Measurements from ENCODE around the gene PZP.

PZP gene

DNA sequence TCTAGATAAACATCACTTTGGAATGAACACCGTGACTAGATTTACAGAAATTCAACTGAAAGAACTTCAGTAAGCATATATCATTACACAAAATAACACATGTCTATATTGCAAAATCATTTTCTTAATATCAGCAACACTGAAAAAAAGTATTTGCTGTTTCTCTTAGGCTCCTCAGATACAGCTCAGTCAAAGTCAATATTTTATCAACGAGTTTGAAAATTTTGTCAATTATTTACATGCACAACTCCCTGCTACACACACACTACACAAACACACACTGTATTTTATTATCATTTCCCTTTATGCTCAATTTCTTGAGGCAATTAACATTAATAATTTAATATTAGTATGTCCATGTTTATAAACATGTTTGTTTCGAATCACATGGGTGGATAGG is 3.8 kb downstream of the PZP start:
- Histone ChIP-seq H3K4me3 (replicated peaks; ENCODE audit: insufficient read depth, low read length) (no peak overlapping the region), H3K27ac (replicated peaks) (no peak overlapping the region), H3K27me3 (ENCODE audit: insufficient read depth, poor library complexity, severe bottlenecking) (peaks cover 5% of the 10 kb centered on the region)
- DNase-seq (ENCODE audit: low read depth in 1 of 2, low spot score in 1 of 2): no peak
- TF ChIP-seq GABPA (IDR thresholded peaks at IDR 0.05; ENCODE audit: low read depth): no peak
- no peak for TF ChIP-seq SPI1 (IDR thresholded peaks at IDR 0.05; ENCODE audit: borderline replicate concordance, low read depth)
- TF ChIP-seq POLR2AphosphoS5 (IDR thresholded peaks at IDR 0.05; ENCODE audit: low read depth): no peak
- TF ChIP-seq, protein P1, sequence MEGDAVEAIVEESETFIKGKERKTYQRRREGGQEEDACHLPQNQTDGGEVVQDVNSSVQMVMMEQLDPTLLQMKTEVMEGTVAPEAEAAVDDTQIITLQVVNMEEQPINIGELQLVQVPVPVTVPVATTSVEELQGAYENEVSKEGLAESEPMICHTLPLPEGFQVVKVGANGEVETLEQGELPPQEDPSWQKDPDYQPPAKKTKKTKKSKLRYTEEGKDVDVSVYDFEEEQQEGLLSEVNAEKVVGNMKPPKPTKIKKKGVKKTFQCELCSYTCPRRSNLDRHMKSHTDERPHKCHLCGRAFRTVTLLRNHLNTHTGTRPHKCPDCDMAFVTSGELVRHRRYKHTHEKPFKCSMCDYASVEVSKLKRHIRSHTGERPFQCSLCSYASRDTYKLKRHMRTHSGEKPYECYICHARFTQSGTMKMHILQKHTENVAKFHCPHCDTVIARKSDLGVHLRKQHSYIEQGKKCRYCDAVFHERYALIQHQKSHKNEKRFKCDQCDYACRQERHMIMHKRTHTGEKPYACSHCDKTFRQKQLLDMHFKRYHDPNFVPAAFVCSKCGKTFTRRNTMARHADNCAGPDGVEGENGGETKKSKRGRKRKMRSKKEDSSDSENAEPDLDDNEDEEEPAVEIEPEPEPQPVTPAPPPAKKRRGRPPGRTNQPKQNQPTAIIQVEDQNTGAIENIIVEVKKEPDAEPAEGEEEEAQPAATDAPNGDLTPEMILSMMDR (IDR thresholded peaks at IDR 0.05; ENCODE audit: insufficient read depth, low read length): no peak
- TF ChIP-seq, protein P2, sequence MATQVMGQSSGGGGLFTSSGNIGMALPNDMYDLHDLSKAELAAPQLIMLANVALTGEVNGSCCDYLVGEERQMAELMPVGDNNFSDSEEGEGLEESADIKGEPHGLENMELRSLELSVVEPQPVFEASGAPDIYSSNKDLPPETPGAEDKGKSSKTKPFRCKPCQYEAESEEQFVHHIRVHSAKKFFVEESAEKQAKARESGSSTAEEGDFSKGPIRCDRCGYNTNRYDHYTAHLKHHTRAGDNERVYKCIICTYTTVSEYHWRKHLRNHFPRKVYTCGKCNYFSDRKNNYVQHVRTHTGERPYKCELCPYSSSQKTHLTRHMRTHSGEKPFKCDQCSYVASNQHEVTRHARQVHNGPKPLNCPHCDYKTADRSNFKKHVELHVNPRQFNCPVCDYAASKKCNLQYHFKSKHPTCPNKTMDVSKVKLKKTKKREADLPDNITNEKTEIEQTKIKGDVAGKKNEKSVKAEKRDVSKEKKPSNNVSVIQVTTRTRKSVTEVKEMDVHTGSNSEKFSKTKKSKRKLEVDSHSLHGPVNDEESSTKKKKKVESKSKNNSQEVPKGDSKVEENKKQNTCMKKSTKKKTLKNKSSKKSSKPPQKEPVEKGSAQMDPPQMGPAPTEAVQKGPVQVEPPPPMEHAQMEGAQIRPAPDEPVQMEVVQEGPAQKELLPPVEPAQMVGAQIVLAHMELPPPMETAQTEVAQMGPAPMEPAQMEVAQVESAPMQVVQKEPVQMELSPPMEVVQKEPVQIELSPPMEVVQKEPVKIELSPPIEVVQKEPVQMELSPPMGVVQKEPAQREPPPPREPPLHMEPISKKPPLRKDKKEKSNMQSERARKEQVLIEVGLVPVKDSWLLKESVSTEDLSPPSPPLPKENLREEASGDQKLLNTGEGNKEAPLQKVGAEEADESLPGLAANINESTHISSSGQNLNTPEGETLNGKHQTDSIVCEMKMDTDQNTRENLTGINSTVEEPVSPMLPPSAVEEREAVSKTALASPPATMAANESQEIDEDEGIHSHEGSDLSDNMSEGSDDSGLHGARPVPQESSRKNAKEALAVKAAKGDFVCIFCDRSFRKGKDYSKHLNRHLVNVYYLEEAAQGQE (IDR thresholded peaks at IDR 0.05; ENCODE audit: insufficient replicate concordance, low read depth): no peak

DNA sequence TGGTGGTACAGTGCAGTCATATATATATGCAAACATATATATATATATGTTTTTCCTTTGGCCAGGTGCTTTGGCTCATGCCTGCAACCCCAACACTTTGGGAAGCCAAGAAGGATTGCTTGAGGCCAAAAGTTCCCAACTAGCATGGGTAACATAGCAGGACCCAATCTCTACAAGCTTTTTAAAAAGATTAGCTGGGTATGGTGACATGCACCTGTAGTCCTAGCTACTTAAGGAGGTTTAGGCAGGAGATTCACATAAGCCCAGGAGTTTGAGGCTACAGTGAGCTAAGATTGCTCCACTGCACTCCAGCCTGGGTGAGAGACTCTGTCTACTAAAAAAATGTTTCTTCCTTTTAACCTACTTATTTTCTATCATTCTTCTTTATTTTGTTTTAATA is 10.2 kb downstream of the PZP start:
- Histone ChIP-seq H3K27ac (replicated peaks) (no peak overlapping the region), H3K27me3 (ENCODE audit: insufficient read depth, poor library complexity, severe bottlenecking) (peaks cover 10% of the 10 kb centered on the region), H3K4me3 (replicated peaks; ENCODE audit: insufficient read depth, low read length) (no peak overlapping the region)
- no peak for DNase-seq (ENCODE audit: low read depth in 1 of 2, low spot score in 1 of 2)
- no peak for TF ChIP-seq SPI1 (IDR thresholded peaks at IDR 0.05; ENCODE audit: borderline replicate concordance, low read depth)
- TF ChIP-seq, protein P1 (IDR thresholded peaks at IDR 0.05; ENCODE audit: insufficient read depth, low read length): no peak
- TF ChIP-seq, protein P2 (IDR thresholded peaks at IDR 0.05; ENCODE audit: insufficient replicate concordance, low read depth): no peak
- TF ChIP-seq POLR2AphosphoS5 (IDR thresholded peaks at IDR 0.05; ENCODE audit: low read depth): no peak
- TF ChIP-seq GABPA (IDR thresholded peaks at IDR 0.05; ENCODE audit: low read depth): no peak

DNA sequence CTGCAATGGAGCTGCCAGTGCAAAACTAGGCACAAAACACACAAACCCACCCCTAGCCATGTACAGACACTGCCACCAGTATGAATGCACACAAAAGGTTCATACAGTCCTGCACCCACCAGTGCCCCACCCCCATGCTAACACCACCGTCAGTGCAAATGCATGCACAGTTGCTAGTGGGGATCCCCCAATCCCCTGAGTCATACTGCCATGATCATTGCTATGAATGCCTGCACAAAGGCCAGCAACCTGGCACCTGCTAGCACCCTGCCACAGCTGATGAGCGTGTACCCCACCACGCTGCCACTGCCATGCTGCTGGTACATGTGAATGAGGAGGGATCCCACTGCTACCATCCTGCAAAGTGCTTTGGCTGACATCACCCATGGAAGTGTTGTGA is 23.9 kb downstream of the PZP start:
- H3K27me3 ChIP-seq (ENCODE audit: insufficient read depth, poor library complexity, severe bottlenecking): peaks cover 11% of the 10 kb centered on the region
- no peak overlapping the region for H3K27ac ChIP-seq (replicated peaks)
- DNase-seq (ENCODE audit: low read depth in 1 of 2, low spot score in 1 of 2): no peak
- no peak overlapping the region for H3K4me3 ChIP-seq (replicated peaks; ENCODE audit: insufficient read depth, low read length)
- TF ChIP-seq, protein P1 (IDR thresholded peaks at IDR 0.05; ENCODE audit: insufficient read depth, low read length): no peak
- TF ChIP-seq POLR2AphosphoS5 (IDR thresholded peaks at IDR 0.05; ENCODE audit: low read depth) (no peak), GABPA (IDR thresholded peaks at IDR 0.05; ENCODE audit: low read depth) (no peak), SPI1 (IDR thresholded peaks at IDR 0.05; ENCODE audit: borderline replicate concordance, low read depth) (no peak)
- TF ChIP-seq, protein P2 (IDR thresholded peaks at IDR 0.05; ENCODE audit: insufficient replicate concordance, low read depth): no peak
